ENCODE results near the gene UCHL3.

DNA sequence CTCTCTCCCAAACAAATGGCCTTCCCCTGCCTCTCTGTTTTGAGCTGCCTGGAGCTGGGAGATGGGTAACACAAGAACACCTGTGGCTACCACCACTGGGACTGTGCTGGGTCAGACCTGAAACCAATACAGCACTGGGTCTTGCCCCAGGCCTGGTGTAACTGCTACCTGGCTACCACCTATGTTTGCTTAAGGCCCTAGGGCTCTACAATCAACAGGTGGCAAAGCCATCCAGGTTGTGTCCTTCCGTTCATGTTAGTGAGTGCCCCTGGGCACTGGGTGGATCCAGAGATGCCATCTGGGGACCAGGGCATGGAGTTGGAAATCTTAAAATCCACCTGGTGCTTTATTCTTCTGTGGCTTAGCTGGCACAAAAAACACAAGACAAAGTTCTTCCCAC, 67.6 kb downstream of the UCHL3 start:
- TF ChIP-seq EZH2 (IDR thresholded peaks at IDR 0.05; ENCODE audit: low read depth, low read length, severe bottlenecking) = no peak
- TF ChIP-seq POLR2A (IDR thresholded peaks at IDR 0.05; ENCODE audit: control extremely low read depth in 1 of 2, low read depth in 2 of 2, low read length in 2 of 2) = no peak

Measured in H1 (cell line).